Colonic mucosa (tissue), 4 donors: ENCODE data around the gene ADAM12. TPM values are rescaled to one million over a fixed set of nuclear protein-coding genes. Genes with fewer than 3 reads are reported as not detected.
"Not testable (repeated sequence)": the region's sequence is repeated elsewhere in the genome, so short reads cannot be mapped to it uniquely, and the experiment has no call there.

ENCODE experiments used
- DNase-seq: peaks from one replicate; pipeline ENCODE4 v3.0.0-alpha.2; 2020
- H3K27ac ChIP-seq: fragments of 200-600 bp; one replicate; pipeline ENCODE4 v1.8.0; 2021
- H3K27me3 ChIP-seq: fragments of 200-600 bp; one replicate; pipeline ENCODE4 v1.8.0; 2021
- H3K36me3 ChIP-seq: fragments of 200-600 bp; one replicate; pipeline ENCODE4 v1.8.0; 2021
- H3K4me1 ChIP-seq: fragments of 200-600 bp; one replicate; pipeline ENCODE4 v1.8.0; 2021; ENCODE audit warnings: mild to moderate bottlenecking
- H3K4me3 ChIP-seq: fragments of 200-600 bp; one replicate; pipeline ENCODE4 v1.8.0; 2021
- H3K9ac ChIP-seq, 2 donors: one replicate each; pipeline ENCODE4 v1.7.0; 2013; ENCODE audit warnings: control low read depth in 2 of 2, low read depth in 2 of 2, low read length in 2 of 2
- H3K9me3 ChIP-seq: fragments of 200-600 bp; one replicate; pipeline ENCODE4 v1.8.0; 2021
- intact Hi-C: fragments of 100-400 bp; cut with DNase I; formaldehyde crosslinking; loops from one replicate; pipeline ENCODE4 v1.14.1; 2022
- total RNA-seq, 2 donors: library from RNA; stranded (reverse); fragmentation: NEBNext Ultra II Directional in 1 of 2; extraction: Animal tissue kit (Norgen Biotek cat#: 25700) in 1 of 2; gene quantifications; one replicate each; pipeline ENCODE4 v1.2.1, GENCODE V29; 2021
- TF ChIP-seq, protein P1 (sequence below): fragments of 200-600 bp; IDR thresholded peaks from one replicate; pipeline ENCODE4 v1.8.0; 2022; ENCODE audit warnings: antibody characterized with exemption, mild to moderate bottlenecking
- donor health status: healthy.
- donor health status: DM: no; HTN: no; CAD: no.
- donor health status: DM: no; HTN: no; CAD: no.

ADAM12 gene
- total RNA-seq, 2 donors from 2014 or later = 0.30 to 0.64 TPM

DNA sequence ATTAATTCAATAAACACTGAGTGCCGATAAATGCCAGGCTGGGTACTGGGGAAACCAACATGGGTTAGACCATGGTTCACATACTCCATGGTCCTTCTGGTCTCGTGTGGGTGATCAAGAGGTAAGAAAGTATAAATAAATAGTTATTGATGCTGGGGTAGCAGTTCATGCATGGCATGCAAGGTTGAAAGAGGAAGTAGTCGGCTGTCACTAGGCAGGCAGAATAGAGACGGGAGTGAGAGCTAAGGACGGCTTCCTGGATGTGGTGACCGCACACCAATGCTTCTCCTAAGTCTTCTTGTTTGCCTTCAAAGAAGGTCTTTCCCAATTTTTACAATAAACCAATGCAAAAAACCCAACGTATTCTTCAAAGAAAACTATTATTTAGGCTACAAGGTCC, 208.6 kb downstream of the ADAM12 start:
- intact Hi-C loops = no loop called here
- H3K4me1 ChIP-seq = no peaks in the 10 kb centered on the region
- no peaks in the 10 kb centered on the region for H3K9me3 ChIP-seq
- H3K4me3 ChIP-seq = no peak overlapping the region
- no peaks in the 10 kb centered on the region for H3K27me3 ChIP-seq
- DNase-seq = no peak
- H3K36me3 ChIP-seq = no peaks in the 10 kb centered on the region
- no peak overlapping the region for H3K27ac ChIP-seq
- TF ChIP-seq, protein P1, sequence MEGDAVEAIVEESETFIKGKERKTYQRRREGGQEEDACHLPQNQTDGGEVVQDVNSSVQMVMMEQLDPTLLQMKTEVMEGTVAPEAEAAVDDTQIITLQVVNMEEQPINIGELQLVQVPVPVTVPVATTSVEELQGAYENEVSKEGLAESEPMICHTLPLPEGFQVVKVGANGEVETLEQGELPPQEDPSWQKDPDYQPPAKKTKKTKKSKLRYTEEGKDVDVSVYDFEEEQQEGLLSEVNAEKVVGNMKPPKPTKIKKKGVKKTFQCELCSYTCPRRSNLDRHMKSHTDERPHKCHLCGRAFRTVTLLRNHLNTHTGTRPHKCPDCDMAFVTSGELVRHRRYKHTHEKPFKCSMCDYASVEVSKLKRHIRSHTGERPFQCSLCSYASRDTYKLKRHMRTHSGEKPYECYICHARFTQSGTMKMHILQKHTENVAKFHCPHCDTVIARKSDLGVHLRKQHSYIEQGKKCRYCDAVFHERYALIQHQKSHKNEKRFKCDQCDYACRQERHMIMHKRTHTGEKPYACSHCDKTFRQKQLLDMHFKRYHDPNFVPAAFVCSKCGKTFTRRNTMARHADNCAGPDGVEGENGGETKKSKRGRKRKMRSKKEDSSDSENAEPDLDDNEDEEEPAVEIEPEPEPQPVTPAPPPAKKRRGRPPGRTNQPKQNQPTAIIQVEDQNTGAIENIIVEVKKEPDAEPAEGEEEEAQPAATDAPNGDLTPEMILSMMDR = no peak
- H3K9ac ChIP-seq = no peak overlapping the region

DNA sequence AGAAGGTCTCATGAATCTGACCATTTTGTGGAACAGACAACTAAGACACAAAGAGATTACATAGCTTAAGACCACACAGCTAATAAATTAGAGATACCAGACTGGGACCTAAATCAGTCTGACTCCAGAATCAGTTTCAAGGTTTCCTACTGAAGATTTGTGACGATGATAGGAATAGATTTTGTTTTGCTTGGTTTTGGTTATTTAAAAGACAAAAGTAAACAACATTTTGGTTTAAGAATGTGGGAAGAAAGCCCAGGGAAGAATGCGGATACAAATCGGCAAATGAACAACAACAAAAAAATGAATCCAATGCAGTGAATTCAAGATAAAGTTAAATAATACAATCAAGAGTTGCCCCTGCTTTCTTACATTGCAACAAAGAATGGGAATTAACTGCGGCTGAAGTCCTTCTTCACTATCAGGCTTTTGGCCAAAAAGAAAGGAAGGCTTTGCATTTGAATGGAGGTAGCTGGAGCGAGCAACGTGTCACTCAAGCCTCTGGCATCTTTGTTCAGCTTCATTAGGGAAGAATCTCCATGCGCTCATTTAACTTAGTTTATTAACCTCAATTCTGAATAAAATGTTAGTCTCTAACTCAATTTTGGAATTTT, 210.8 kb downstream of the ADAM12 start:
- H3K4me3 ChIP-seq = no peak overlapping the region
- no peak for DNase-seq
- H3K27ac ChIP-seq = no peak overlapping the region
- no peaks in the 10 kb centered on the region for H3K4me1 ChIP-seq
- no peaks in the 10 kb centered on the region for H3K27me3 ChIP-seq
- TF ChIP-seq, protein P1 = no peak
- intact Hi-C loops = no loop called here
- H3K9ac ChIP-seq = no peak overlapping the region
- H3K9me3 ChIP-seq = no peaks in the 10 kb centered on the region
- no peaks in the 10 kb centered on the region for H3K36me3 ChIP-seq

DNA sequence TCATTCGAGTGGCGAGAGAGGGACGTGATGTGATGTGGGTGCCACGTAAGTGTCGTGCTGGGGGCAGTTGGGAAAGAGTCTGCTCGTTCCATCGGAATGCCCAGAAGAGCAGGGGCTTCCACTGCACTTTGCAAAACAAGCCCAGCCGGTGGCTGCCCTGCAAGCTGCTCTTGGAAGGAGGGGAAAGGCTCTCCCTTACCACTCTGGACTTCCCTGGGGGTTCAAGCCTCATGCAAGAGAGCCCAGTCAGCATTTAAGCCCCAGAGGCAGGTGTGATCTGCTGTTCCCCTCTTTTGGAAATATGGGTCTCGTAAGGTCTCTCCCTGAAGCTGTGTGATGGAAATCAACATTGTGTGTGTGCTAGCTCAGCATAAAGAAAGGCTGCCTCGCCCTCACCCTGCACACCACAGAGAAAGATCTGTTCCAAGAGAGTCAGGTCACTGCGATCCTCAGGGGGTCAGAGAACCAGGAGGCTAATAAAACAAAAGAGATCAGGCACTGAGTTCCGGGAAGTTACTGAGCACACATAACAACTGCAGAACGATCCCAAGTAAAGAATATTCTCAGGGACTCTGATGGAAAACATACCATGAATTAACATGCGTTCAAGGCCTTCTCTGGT, 212.5 kb downstream of the ADAM12 start:
- Histone ChIP-seq H3K36me3 (no peaks in the 10 kb centered on the region), H3K27ac (no peak overlapping the region), H3K9me3 (no peaks in the 10 kb centered on the region), H3K27me3 (no peaks in the 10 kb centered on the region), H3K4me3 (no peak overlapping the region), H3K9ac (no peak overlapping the region), H3K4me1 (no peaks in the 10 kb centered on the region)
- intact Hi-C loops = no loop called here
- no peak for DNase-seq
- TF ChIP-seq, protein P1 = no peak

DNA sequence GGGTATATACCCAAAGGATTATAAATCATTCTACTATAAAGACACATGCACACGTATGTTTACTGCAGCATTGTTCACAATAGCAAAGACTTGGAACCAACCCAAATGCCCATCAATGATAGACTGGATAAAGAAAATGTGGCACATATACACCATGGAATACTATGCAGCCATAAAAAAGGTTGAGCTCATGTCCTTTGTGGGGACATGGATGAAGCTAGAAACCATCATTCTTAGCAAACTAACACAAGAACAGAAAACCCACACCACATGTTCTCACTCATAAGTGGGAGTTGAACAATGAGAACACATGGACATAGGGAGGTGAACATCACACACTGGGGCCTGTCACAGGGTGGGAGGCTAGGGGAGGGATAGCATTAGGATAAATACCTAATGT, 215.5 kb downstream of the ADAM12 start:
- H3K4me1 ChIP-seq, H3K9ac ChIP-seq, H3K27me3 ChIP-seq, H3K4me3 ChIP-seq, H3K36me3 ChIP-seq, DNase-seq, H3K27ac ChIP-seq, intact Hi-C loops, H3K9me3 ChIP-seq: not testable (repeated sequence)

DNA sequence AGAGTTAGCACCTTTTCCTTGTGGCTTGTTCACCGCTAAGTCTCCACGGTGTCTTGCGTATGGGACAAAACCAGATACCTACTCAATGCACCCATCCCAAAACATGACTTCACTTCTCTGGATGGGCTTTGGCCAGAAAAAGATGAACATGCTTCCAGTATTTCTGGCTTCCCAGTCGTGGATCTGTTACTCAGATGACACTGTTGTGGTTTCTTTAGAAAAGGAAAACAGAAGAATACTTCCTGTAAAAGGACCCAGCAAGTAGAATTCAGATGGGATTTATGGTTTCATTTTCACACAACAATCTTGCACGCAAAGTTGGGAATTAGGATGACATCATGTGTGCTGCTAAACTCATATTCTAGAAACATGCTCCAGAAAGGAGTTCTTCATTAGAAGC, 216.7 kb downstream of the ADAM12 start:
- no peaks in the 10 kb centered on the region for H3K4me1 ChIP-seq
- no peaks in the 10 kb centered on the region for H3K9me3 ChIP-seq
- no peak overlapping the region for H3K27ac ChIP-seq
- H3K4me3 ChIP-seq = no peak overlapping the region
- H3K27me3 ChIP-seq = no peaks in the 10 kb centered on the region
- TF ChIP-seq, protein P1 = no peak
- H3K9ac ChIP-seq = no peak overlapping the region
- no peak for DNase-seq
- no peaks in the 10 kb centered on the region for H3K36me3 ChIP-seq
- intact Hi-C loops = no loop called here

DNA sequence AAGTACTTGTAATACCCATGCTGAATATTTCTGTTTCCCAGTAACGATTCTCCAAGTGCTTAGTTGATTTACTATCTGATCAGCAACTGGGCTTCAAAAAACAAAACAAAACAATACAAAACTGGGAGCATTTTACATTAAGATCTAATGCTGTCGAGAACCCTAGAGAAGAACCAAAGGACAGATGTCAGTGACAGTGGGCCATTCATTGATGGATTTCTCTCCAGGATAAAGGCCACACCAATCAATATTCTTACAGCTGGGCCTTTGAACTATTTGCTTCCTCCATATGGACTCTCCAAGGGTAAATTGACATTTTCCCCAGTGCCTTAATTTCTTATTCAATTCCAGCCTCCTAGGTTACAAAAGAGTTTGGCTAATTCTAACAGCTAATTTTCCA, 217.5 kb downstream of the ADAM12 start:
- no peaks in the 10 kb centered on the region for H3K27me3 ChIP-seq
- TF ChIP-seq, protein P1 = no peak
- DNase-seq = no peak
- H3K36me3 ChIP-seq = no peaks in the 10 kb centered on the region
- no peak overlapping the region for H3K4me3 ChIP-seq
- H3K9ac ChIP-seq = no peak overlapping the region
- H3K9me3 ChIP-seq = no peaks in the 10 kb centered on the region
- H3K27ac ChIP-seq = no peak overlapping the region
- H3K4me1 ChIP-seq = no peaks in the 10 kb centered on the region
- intact Hi-C loops = no loop called here
